HG02642 (cell line): ENCODE results near the gene C1QTNF1.
A peak's percentile ranks its signal among the peaks of the same experiment; 100 is the strongest.

Experiments used
- ATAC-seq: cut with Tn5 transposase; IDR thresholded peaks from one replicate; pipeline ENCODE4 v1.9.1; 2021; ENCODE audit warnings: mild to moderate bottlenecking; ENCODE audit not compliant: unreplicated experiment, poor library complexity

The C1QTNF1 gene

DNA sequence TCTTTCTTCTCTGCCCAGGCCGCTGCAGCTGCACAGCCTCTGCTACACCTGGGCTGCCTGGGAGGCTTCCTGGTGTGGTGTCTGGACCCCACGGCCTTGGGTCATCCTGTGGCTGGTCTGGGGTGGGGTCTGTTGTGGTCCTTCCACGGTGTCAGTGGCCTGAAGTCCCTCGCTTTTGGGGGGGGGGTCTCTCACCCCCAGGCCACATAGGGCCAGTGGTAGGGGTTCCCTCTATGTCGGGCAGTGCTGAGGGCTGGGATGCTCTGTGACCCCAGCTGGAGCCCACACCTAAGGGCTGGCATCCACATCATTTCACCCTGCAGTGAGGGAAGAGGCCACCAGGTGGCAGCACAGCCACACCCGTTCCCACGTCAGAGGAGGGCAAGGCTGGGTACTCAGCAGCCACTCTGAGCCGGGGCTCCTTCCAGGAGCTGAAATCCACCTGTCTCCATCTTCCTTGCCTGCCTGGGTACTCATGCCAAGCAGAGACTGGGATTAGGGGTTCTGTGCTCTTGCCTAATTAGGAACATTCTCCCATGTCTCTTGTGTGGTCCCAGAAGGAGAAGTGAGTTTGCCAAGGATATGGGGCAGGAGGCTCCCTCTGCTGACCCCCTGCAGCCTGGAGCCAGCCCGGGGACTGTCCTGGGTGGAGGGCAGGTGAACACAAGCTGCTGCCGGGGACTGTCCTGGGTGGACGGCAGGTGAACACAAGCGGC is 63.6 kb downstream of the C1QTNF1 start:
- peak; percentile 46 for ATAC-seq

GRCh38 chr17:79088247-79088996 is 64.5 kb downstream of the C1QTNF1 start:
- no peak for ATAC-seq

DNA sequence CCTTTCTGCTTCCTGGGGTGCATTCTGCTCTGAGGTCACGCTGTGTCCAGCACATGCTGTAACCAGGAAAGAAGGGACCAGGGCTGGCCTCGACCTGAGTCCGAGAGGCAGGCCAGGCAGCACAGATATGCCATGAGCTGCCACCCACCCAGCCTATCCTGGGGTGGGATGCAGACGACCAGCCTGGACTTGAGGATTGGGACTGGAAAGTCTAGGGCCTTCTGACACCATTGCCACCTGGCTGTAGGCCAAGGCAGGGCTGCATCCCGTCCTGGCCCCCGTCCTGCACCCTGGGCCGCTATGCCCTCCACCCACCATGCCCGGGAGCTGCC is 65.0 kb downstream of the C1QTNF1 start:
- ATAC-seq = no peak

DNA sequence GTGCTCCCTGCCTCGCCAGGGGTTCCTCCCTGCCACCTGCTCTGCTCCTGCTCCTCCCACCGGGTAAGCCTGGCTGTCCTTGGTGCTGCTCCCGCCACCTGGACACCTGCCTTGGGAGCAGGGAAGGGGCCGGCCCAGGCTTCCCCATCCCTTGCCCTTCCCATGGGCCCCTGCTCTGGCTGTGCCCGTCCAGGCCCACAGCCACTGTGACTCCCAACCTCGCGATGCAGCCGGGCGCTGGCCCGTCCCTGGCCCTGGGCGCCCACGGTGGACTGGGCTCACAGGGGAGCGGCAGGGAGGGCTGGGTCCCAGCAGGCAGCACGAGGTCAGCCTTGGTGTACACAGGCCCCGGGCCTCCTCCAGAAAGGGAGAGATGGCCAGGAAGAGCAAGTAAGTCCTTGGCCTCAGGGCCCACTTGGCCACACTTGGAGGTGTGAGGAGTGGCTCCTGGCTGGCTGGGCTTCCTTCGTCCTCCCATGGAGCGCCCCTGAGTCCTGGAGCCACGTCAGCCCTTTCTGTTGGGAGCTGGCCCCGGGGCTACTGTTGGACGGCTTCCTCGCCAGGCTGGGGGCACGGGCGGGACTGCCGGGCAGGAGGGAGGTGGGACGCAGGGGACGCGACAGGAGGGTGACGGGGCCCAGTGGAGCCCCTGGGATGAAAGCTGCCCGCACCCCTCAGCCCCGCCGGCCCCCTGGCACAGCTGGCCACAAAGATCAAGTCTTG is 65.9 kb downstream of the C1QTNF1 start:
- no peak for ATAC-seq

- no peak for ATAC-seq
Measured at GRCh38 chr17:79090443-79091225, 66.7 kb downstream of the C1QTNF1 start.

DNA sequence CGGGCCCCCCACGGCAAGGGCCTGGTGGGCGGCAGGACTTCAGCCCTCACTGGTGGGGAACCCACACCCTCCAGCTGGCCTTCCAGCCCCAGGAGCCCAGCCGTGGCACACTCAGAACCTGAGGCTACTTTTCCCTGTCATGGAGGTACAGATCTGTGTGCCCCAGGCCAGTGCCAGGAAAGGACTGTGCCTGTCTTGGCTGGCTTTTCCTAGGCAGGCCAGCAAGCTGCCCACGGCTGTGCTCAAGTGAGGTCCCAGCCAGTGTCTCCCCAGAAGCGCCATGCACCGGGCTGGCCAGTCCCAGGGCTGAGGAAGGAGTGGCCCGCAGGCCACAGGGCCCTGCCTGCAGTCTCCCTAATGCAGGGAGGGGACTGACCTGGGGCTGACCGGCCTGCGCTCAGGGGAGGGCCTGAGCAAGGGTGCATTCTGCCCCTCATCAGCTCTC is 67.3 kb downstream of the C1QTNF1 start:
- ATAC-seq = no peak

DNA sequence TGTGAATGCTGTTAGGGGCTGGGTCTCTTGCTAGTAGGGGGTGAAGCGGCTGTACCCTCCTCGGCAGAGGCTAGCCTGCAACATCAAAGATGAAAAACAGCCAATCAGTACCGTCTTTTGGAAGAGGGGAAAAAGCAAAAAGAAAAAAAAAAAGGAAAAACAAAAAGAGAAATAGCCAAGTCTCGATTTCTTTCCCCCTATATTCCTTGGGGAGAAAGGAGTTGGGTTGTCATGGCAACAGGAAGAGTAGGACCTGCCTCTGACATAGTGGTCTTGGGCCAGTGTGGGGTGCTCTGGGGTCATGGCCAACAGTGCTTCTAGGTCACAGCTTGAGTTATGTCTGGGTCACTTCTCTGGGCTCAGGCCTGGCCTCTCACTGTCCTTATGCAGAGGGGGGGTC is 68.6 kb downstream of the C1QTNF1 start:
- ATAC-seq = no peak

- no peak for ATAC-seq
Measured at GRCh38 chr17:79093270-79093669, 69.3 kb downstream of the C1QTNF1 start.

DNA sequence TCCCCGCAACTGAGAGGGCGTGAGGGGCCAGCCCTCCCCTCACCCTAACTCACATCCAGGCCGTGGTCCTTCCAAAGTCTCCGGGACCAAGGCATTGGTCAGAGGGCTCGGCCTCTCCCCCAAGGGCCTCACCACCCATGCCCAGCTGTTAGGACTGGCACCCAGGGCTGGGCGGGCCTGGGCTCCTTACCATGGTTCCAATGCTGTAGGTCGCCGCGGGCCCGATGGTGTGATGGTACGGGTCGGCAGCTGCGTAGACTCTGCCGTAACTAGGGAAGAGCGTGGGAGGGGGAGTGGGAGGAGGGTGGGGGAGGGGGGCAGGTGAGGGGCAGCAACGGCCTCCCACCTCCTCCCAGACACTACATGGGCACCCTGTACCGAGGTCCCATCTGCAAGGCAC is 70.3 kb downstream of the C1QTNF1 start:
- no peak for ATAC-seq

DNA sequence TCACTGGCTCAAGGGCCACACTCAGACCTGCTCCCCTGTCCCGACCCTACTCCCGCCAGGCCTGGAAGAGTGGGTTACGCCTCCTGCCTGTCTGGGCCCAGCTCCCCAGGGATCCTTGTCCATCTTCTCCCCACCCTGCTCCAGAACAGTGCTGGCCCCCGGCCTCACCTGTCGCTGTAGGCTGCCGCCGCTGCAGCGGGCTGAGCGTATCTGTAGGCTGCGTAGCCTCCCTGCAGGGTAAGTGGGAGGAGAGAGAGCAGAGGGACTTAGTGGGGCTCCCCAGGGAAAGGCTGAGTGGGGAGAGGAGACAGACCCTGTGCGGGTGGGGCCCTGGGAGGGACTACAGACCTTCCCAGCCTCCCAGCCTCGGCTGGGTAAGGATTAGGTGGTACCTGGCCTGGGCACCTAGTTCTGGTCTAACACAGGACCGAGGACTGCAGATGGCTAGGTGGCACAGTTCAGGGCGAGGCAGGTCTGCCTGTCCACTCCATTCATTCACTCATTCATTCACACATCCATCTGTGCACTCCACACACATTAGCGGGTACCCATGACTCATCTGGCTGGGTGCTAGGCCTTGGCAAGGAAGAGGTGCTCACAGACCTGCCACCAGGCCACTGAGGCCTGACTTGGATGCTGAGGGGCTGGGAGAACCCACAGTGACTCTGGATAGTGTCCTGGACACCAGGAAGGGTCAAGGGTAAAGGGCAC is 71.5 kb downstream of the C1QTNF1 start:
- ATAC-seq = no peak

- ATAC-seq = no peak
Measured at GRCh38 chr17:79096477-79096876, 72.5 kb downstream of the C1QTNF1 start.

GRCh38 chr17:79097226-79098055 is 73.5 kb downstream of the C1QTNF1 start:
- no peak for ATAC-seq

- ATAC-seq = no peak
Measured at GRCh38 chr17:79098282-79098867, 74.4 kb downstream of the C1QTNF1 start.
